COLO668 (cell line): Measurements from ENCODE around the gene ROR1.
A peak's percentile ranks its signal among the peaks of the same experiment; 100 is the strongest.

Source experiments
- DNase-seq: peaks from one replicate; lab custom pipeline; 2025; ENCODE audit not compliant: unreplicated experiment; lab: John Stamatoyannopoulos, UW

ROR1 gene

GRCh38 chr1:64167176-64167575 lies 393.4 kb downstream of the ROR1 start:
- no peak for DNase-seq

GRCh38 chr1:64171246-64171645 lies 397.4 kb downstream of the ROR1 start:
- no peak for DNase-seq

DNA sequence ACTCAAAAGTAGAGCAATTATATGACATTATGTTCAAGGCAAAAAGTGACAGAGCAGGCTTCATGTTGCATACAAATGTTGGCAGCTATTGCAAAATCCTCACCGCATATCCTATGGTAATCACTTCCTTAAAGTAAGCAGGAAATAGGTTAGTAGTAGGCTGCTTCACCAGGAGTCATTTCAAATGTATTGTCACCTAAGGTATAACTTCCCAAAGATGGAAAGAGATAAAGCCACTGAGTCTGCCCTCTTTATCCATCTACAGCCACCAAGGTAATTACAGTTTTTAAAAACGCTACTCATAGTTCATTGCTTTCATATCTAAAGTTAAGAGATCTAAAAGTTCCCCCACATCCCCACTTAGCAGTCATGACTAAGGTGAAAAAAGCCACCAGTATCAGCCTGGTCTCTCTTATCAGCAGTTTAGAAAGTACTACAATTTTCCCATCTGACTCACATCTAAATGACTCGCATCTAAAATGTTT lies 398.0 kb downstream of the ROR1 start:
- no peak for DNase-seq

- peak; percentile 37 for DNase-seq
Measured at GRCh38 chr1:64172458-64172983, 398.7 kb downstream of the ROR1 start.

DNA sequence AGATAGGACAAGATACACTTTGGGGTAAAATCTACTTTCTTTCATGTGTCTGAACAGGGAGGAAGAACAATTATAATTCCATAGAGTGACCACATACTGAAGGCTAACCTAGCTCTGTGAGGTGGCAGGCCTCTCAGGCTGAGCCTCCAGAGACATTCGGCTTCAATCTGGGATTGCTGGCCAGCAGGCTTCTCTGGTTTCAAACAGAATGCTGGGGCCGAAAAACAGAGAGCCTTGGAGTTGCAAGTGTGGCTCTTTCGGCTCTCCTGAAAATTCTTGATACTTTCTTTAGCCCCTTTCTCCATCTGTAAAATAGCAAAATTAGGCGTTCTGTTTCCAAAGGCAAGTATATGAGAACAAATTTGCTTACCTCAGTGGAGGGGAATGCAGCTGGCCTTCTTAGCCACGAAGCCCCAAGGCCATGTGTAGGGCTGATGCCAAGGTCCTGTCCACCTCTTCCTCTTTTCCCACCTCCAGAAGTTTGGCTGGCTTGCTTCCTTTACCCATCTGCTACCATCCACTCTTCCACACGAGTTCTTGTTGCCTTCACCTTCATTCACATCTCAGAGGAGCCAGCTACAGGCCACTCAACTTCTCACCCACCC lies 399.6 kb downstream of the ROR1 start:
- DNase-seq = no peak

DNA sequence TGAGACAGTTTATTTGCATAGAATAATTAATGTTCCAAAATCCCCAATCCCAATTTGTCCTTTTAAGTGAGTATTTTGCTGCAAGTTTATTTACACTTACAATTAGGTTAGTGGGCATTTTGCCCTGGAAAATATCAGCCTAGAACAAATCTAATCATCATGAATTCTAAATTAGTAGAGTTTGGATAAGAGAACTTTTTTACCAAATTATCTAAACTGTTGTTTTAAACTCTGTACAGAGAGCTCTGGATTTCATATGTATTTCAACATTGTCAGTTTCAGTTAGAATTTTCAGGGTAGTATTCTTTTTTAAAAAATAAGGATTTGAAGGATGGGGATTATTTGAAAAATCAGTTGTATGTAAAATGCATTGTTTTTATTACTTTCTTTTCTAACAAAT lies 401.8 kb downstream of the ROR1 start:
- no peak for DNase-seq

DNA sequence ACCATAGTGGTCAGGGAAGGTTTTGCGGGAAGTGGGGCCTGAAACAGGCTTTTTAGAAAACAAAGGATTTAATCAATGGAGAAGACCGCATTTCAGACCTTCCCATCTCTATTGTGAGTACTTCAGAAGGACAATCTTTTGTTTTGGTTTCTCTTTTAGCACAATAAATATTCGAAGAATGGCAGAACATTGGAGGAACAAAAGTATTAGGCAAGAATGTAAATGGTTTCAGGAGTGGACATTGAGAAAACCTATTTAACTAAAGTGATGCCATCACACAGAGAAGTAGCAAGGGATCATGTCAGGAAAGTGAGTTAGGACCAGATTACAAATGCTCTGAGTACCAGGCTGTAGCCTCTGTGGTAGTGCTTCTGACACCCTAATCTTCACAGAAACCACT lies 402.8 kb downstream of the ROR1 start:
- DNase-seq = no peak

DNA sequence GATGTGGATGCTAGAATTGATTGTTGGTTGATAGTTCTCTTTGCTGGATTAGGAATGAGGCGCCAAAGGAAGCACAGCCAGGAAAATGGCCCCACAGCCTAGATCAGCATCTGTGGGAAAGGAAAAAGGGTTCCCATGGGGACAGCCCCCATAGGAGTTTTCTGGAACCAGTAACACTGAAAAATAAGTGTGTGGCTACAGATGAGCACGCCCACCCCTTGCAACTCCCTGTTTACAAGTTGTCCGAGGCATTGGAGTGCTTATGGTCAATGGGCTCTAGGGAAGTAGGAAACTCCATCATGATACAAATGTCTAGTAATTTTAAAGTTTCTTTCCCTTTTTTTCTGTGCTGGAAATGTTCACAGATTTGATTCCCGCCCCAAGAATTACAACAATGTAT lies 405.8 kb downstream of the ROR1 start:
- DNase-seq = no peak

DNA sequence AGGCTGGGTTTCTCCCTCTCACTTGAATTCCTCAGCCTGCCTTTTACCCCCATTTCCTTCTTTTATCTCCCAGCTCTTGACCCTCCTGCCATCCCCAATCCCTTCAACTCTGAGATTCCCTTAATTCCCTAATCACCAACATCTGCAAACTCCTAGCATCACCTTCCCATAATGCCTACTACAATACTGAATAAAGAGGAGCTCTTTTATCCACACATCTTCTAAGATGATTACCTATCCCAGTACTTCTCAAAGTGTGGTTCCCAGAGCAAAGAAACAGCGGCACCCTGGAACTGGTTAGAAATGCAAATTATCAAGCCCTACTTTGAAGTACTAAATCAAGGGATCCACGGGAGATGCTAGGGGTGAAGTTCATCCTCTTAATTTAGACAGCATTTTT lies 408.4 kb downstream of the ROR1 start:
- DNase-seq = no peak

DNA sequence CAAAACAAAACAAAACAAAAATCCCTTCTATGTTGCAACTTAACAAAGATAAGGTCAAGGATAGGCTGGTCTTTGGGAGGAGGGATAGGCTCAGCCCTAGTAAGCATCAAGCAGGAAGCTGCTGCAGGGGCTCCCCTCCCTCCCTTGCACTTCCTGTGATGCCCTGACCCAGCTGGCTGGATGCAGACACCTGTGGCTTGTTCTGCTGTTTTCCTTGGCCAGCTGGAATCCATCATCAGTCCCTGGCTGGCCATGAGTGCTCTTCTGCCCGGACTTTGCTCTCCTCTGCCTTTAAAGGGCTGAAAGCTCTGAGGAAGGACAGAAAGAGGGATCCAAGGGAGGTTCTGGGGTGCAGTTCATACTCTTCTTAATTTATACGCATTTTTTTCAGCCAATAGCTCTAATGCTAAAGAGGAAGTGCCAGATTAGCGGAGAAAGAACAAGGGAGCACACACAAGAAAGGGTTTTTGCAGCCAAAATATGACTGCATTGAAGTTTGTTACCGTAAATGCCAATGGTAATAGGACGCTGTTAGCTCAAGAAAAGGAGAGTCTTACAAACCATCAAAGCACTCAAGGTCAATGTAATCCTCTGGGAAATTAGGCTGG lies 409.7 kb downstream of the ROR1 start:
- DNase-seq = peak; percentile 92

DNA sequence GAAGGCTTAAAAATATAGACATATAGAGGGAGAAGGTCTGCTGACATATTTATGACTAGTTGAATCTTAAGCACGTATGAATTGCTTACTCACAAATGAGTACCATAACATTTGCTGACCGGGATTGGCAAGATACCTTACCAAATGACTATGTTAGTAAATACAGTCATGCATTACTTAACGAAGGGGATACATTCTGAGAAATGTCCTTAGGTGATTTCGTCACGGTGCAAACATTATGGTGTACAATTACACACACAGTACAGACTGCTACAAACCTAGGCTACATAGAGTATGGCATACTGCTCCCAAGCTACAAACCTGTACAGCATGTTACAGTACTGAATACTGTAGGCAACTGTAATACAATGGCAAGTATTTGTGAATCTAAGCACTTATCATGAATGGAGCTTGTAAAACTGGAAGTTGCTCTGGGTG lies 410.2 kb downstream of the ROR1 start:
- peak; percentile 45 for DNase-seq

GRCh38 chr1:64186138-64186897 lies 412.5 kb downstream of the ROR1 start:
- DNase-seq = no peak

DNA sequence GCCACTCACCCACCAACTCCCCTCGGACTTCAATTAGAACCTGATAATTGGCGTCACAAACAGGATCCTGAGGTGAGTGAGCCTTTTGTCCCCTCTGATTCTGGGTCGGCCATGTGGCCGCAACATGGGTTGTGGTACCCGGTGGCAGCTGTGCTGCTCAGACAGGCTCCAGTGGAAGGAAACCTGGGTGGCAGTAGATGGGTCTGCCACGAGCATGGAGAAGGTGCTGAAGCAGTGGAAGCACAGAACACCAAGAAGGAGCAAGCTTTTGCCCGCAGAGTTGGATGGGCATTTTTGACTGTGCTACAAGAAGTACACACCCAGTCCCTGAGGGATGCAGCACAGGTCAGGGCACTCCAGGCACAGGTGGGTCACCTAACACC lies 413.1 kb downstream of the ROR1 start:
- no peak for DNase-seq

DNA sequence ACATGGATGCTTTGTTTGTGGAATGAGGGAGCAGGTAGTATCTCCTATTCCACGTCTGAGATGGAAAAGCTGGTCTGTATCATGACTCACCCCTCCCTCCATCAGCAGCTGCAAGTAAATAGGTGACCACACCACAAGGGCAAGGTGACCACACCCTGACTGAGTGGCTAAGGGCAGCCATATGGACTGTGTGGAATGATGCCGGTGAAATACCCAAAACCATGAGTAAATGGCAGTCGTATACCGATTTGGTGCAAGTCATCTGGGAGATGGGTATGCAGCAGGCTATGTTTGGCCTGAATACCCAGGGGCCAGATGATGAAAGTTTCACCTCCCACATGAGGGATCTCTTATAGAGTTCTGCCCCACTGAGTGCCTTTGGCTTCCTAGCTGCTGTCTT lies 413.8 kb downstream of the ROR1 start:
- no peak for DNase-seq

- DNase-seq = no peak
Measured at GRCh38 chr1:64192290-64192689, 418.5 kb downstream of the ROR1 start.

DNA sequence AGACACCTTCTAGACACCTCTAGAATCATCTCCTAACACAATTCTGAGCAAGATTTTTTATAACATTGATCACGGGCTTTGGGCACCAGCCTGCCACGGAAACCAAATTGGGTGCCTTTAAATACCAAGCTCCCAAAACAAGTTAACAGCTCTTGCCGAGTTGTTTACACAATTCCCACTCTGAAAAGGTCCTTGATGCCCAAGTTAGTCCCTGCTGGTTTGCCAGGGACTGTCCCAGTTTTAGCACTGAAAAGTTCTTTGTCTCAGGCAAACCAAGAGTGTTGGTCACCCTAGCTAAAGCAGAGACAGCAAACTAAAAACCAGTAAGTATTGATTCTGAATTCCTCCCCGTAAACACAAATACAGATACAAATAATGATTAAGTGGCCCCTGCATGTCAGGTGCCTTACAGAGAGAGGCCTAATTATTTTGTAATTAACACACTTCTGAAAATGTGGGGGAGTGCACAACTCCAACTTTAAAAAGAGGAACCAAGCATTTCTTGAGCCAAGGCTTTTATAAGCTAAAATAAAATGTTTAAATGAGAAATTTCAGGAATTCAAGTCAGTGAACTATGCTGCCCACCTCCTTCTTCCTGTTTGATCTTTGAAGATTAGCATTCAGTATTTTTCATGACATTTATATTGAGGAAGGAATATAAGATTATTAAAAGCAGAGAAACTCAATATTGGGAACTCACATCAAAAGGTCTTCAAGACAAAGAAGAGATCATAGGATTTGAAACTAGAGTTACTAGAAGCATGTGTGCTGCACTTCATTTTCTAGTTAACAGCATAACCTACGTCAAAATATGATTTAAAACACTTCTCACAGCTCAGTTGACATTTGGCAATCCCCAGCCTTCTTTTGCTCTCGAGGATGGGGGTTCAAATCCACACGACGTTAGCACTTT lies 420.6 kb downstream of the ROR1 start:
- DNase-seq = no peak

GRCh38 chr1:64195081-64195395 lies 421.2 kb downstream of the ROR1 start:
- no peak for DNase-seq

- no peak for DNase-seq
Measured at GRCh38 chr1:64196074-64196870, 422.5 kb downstream of the ROR1 start.

DNA sequence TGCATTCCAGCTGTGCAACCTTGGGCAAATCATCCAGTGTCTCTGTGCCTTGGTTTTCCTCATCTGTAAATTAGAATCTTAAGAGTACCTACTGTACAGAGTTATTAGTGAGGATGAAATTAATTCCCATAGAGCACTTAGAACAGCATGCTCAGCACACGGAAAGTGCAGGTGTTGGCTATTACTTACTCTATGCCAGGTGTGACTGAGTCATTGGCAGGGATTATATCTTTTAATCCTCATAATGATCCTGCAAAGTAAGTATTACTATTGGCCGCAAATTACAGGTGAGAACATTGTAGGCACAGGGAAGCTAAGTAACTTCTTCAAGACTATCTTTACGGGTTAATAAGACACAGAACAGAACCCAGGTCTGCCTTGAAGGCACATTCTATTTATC lies 423.3 kb downstream of the ROR1 start:
- no peak for DNase-seq

GRCh38 chr1:64199154-64199553 lies 425.3 kb downstream of the ROR1 start:
- no peak for DNase-seq
